Measurements from ENCODE around the gene PTGES2. TPM values are rescaled to one million over a fixed set of nuclear protein-coding genes. Genes with fewer than 3 reads are reported as not detected.
A peak's percentile ranks its signal among the peaks of the same experiment; 100 is the strongest.

The PTGES2 gene
- total and polyA plus RNA-seq, 2 of the 13 experiments (the other 11 are each of a cell fraction or from before 2014, with no cell fraction given) = 63.7 to 79.8 TPM

- TF ChIP-seq MNT (IDR thresholded peaks at IDR 0.05) = no peak
- no peak for TF ChIP-seq RFX5 (IDR thresholded peaks at IDR 0.05; ENCODE audit: low read depth, low read length)
- peak; percentile 71; the same call in 1 of the 2 replicates for TF ChIP-seq ZBTB38 (CRISPR knock-in tag; IDR thresholded peaks at IDR 0.05)
- no peak for TF ChIP-seq FLYWCH1 (CRISPR knock-in tag; IDR thresholded peaks at IDR 0.05)
- no peak for TF ChIP-seq ZNF883 (CRISPR knock-in tag; IDR thresholded peaks at IDR 0.05; ENCODE audit: not compliant biosample characterization)
- peak; percentile 27 for TF ChIP-seq U2AF1 (optimal IDR thresholded peaks at IDR 0.05; ENCODE audit: low read depth, low read length)
- TF ChIP-seq ZNF260 (CRISPR knock-in tag; IDR thresholded peaks at IDR 0.05; ENCODE audit: borderline replicate concordance, low read depth) = no peak
- TF ChIP-seq, protein P1, sequence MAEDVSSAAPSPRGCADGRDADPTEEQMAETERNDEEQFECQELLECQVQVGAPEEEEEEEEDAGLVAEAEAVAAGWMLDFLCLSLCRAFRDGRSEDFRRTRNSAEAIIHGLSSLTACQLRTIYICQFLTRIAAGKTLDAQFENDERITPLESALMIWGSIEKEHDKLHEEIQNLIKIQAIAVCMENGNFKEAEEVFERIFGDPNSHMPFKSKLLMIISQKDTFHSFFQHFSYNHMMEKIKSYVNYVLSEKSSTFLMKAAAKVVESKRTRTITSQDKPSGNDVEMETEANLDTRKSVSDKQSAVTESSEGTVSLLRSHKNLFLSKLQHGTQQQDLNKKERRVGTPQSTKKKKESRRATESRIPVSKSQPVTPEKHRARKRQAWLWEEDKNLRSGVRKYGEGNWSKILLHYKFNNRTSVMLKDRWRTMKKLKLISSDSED (CRISPR knock-in tag; IDR thresholded peaks at IDR 0.05) = 0 out of 2 replicates have a peak, but pooled peaks have one; percentile 49
- no peak for TF ChIP-seq TAF1 (CRISPR knock-in tag; IDR thresholded peaks at IDR 0.05)
- TF ChIP-seq ZNF609 (CRISPR knock-in tag; IDR thresholded peaks at IDR 0.05; ENCODE audit: borderline replicate concordance) = no peak
- no peak for TF ChIP-seq ZNF850 (CRISPR knock-in tag; conservative IDR thresholded peaks at IDR 0.05)
- TF ChIP-seq ZNF530 (CRISPR knock-in tag; IDR thresholded peaks at IDR 0.05; ENCODE audit: low read depth) = no peak
- 0 out of 2 replicates have a peak, but pooled peaks have one; percentile 1 for TF ChIP-seq ZC3H13 (CRISPR knock-in tag; IDR thresholded peaks at IDR 0.05)
- no peak for TF ChIP-seq ZFP36L2 (CRISPR knock-in tag; IDR thresholded peaks at IDR 0.05)
- no peak for TF ChIP-seq ZNF33B (CRISPR knock-in tag; IDR thresholded peaks at IDR 0.05)
- TF ChIP-seq ZIK1 (CRISPR knock-in tag; IDR thresholded peaks at IDR 0.05; ENCODE audit: borderline replicate concordance, low read depth) = 0 out of 2 replicates have a peak, but pooled peaks have one; percentile 10
- no peak for TF ChIP-seq FOXA3 (CRISPR knock-in tag; IDR thresholded peaks at IDR 0.05)
- TF ChIP-seq ZNF431 (CRISPR knock-in tag; IDR thresholded peaks at IDR 0.05; ENCODE audit: borderline replicate concordance, low read depth) = no peak
- TF ChIP-seq, protein P2, sequence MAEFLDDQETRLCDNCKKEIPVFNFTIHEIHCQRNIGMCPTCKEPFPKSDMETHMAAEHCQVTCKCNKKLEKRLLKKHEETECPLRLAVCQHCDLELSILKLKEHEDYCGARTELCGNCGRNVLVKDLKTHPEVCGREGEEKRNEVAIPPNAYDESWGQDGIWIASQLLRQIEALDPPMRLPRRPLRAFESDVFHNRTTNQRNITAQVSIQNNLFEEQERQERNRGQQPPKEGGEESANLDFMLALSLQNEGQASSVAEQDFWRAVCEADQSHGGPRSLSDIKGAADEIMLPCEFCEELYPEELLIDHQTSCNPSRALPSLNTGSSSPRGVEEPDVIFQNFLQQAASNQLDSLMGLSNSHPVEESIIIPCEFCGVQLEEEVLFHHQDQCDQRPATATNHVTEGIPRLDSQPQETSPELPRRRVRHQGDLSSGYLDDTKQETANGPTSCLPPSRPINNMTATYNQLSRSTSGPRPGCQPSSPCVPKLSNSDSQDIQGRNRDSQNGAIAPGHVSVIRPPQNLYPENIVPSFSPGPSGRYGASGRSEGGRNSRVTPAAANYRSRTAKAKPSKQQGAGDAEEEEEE (CRISPR knock-in tag; IDR thresholded peaks at IDR 0.05; ENCODE audit: borderline replicate concordance) = no peak
- no peak for TF ChIP-seq ZNF543 (CRISPR knock-in tag; IDR thresholded peaks at IDR 0.05)
These were observed 13.0 kb downstream of the PTGES2 start (continued) for GRCh38 chr9:128114326-128115186.
